ENCODE measurements around the gene PRKAG1.

GRCh38 chr12:49014547-49014946 is 4.0 kb downstream of the PRKAG1 start:
- no peak for TF ChIP-seq CTCF (IDR thresholded peaks at IDR 0.05; ENCODE audit: low read depth, low read length)
- TF ChIP-seq EZH2phosphoT487 (IDR thresholded peaks at IDR 0.05; ENCODE audit: low read depth) = no peak

Measured in OCI-LY3 (cell line).